HG02571 (cell line): Measurements from ENCODE around the gene HDGFL1.

Experiments used
- ATAC-seq: cut with Tn5 transposase; IDR thresholded peaks from one replicate; pipeline ENCODE4 v1.9.1; 2021; ENCODE audit warnings: mild to moderate bottlenecking, moderate library complexity; ENCODE audit not compliant: unreplicated experiment

Gene HDGFL1

GRCh38 chr6:22589118-22589517, 19.8 kb downstream of the HDGFL1 start:
- ATAC-seq = no peak

GRCh38 chr6:22590423-22590822, 21.1 kb downstream of the HDGFL1 start:
- no peak for ATAC-seq

GRCh38 chr6:22593895-22594294, 24.5 kb downstream of the HDGFL1 start:
- ATAC-seq = no peak

- ATAC-seq = no peak
Measured at GRCh38 chr6:22596011-22596410, 26.6 kb downstream of the HDGFL1 start.

- no peak for ATAC-seq
Measured at GRCh38 chr6:22598339-22598738, 29.0 kb downstream of the HDGFL1 start.

- no peak for ATAC-seq
Measured at GRCh38 chr6:22600059-22600458, 30.7 kb downstream of the HDGFL1 start.

GRCh38 chr6:22601984-22602383, 32.6 kb downstream of the HDGFL1 start:
- ATAC-seq = no peak

- ATAC-seq = no peak
Measured at GRCh38 chr6:22605736-22606135, 36.4 kb downstream of the HDGFL1 start.

- ATAC-seq = no peak
Measured at GRCh38 chr6:22610127-22610526, 40.8 kb downstream of the HDGFL1 start.

- no peak for ATAC-seq
Measured at GRCh38 chr6:22612236-22612635, 42.9 kb downstream of the HDGFL1 start.

- ATAC-seq = no peak
Measured at GRCh38 chr6:22613051-22613450, 43.7 kb downstream of the HDGFL1 start.

- ATAC-seq = no peak
Measured at GRCh38 chr6:22613695-22614094, 44.3 kb downstream of the HDGFL1 start.

GRCh38 chr6:22614547-22614946, 45.2 kb downstream of the HDGFL1 start:
- ATAC-seq = no peak

GRCh38 chr6:22621028-22621427, 51.7 kb downstream of the HDGFL1 start:
- no peak for ATAC-seq
